ENCODE data around the gene OR7G3. TPM values are rescaled to one million over a fixed set of nuclear protein-coding genes. Genes with fewer than 3 reads are reported as not detected.

OR7G3 gene
- polyA plus RNA-seq (2011; rRNA removed) = not detected in 2 replicates
- not detected in 2 replicates for polyA minus RNA-seq (2011; rRNA and poly(A)+ RNA removed)

DNA sequence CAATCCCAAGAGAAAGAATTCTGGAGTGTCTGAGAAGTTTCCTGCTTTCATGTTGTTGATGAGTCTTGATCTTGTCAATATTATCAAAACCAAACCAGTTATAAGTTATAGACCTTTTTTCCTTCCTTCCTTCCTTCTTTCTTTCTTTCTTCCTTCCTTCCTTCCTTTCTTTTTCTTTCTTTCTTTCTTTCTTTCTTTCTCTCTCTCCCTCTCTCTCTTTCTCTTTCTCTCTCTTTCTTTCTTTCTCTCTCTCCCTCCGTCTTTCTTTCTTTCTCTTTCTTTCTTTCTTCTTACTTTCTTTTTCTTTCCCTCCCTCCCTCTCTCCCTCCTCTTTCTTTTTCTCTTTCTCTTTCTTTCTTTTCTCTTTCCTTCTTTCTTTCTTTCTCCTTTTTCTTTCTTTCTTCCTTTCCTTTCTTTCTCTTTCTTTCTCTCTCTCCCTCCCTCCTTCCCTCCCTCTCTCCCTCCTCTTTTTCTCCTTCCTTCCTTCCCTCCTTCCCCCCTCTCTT lies at the start of gene OR7G3:
TSS of gene OR7G3 (minus strand) at position 51 of the 506 bp plus-strand sequence. CDS start at position 51, 0 bp downstream.
- DNase-seq (ENCODE audit: low read depth, low spot score) = no peak
- ChIA-PET CTCF (no interaction called here), POLR2A (no interaction called here)
- TF ChIP-seq, protein P1, sequence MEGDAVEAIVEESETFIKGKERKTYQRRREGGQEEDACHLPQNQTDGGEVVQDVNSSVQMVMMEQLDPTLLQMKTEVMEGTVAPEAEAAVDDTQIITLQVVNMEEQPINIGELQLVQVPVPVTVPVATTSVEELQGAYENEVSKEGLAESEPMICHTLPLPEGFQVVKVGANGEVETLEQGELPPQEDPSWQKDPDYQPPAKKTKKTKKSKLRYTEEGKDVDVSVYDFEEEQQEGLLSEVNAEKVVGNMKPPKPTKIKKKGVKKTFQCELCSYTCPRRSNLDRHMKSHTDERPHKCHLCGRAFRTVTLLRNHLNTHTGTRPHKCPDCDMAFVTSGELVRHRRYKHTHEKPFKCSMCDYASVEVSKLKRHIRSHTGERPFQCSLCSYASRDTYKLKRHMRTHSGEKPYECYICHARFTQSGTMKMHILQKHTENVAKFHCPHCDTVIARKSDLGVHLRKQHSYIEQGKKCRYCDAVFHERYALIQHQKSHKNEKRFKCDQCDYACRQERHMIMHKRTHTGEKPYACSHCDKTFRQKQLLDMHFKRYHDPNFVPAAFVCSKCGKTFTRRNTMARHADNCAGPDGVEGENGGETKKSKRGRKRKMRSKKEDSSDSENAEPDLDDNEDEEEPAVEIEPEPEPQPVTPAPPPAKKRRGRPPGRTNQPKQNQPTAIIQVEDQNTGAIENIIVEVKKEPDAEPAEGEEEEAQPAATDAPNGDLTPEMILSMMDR (IDR thresholded peaks at IDR 0.05; ENCODE audit: low read depth, low read length) = no peak
- H3K9me3 ChIP-seq (ENCODE audit: control insufficient read depth, insufficient read depth, low read length) = peaks cover 10% of the 10 kb centered on the region; the same call in 1 of the 2 replicates
- no peak within 1 kb of the TSS for H3K27ac ChIP-seq (ENCODE audit: low read depth, low read length)
- H3K4me3 ChIP-seq (ENCODE audit: low read depth, low read length) = no peak within 1 kb of the TSS
- H3K27me3 ChIP-seq (ENCODE audit: control insufficient read depth, insufficient read depth, low read length) = no peaks in the 10 kb centered on the region

DNA sequence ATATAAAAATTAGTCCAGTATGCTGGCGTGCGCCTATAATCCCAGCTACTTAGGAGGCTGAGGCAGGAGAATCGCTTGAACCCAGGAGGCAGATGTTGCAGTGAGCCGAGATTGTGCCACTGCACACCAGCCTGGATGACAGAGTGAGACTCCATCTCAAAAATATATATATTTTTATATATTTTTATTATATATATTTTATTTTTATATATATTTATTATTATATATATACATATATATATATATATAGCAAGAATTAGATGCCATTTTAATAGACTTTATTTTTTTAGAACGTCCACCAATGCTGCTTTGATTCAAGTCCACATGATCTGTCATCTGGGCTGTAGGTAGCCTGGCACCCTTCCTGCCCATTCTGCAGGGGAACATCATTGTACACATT lies 48.6 kb upstream of the OR7G3 start:
- no peak overlapping the region for H3K27ac ChIP-seq (ENCODE audit: low read depth, low read length)
- peaks cover 15% of the 10 kb centered on the region for H3K9me3 ChIP-seq (ENCODE audit: control insufficient read depth, insufficient read depth, low read length)
- no peak for DNase-seq (ENCODE audit: low read depth, low spot score)
- TF ChIP-seq, protein P1 (IDR thresholded peaks at IDR 0.05; ENCODE audit: low read depth, low read length) = no peak
- no peaks in the 10 kb centered on the region for H3K27me3 ChIP-seq (ENCODE audit: control insufficient read depth, insufficient read depth, low read length)
- CTCF ChIA-PET = no interaction called here
- POLR2A ChIA-PET = no interaction called here
- H3K4me3 ChIP-seq (ENCODE audit: low read depth, low read length) = no peak overlapping the region

DNA sequence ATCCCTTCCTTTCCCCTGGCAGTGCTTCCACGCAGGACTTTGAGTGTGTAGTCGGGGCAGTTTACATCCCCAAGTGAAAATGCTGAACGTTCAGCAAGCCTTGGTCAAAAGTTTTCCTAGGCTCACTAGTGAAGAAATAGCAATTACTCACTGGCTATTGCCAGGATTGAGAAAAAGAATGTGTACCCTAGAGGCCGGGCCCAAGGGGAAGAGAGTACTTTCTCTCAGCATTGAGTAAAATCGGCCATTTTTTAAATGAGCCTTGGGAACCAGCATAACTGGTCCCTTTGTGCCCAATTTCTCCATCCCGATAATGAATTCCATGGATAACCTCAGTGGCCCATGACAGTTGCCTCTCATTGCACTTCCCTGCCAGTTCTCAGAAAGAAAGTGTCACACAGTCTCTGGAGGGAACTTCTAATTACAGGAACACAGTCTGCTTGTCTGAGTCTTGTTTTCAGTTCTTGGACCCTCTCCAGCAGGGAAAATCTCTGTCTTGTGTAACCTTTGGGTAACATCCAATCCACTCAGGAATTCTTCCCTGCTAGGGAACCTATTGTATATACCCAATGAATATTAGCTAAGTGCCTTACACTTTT lies 44.7 kb upstream of the OR7G3 start:
- H3K27ac ChIP-seq (ENCODE audit: low read depth, low read length) = no peak overlapping the region
- peaks cover 23% of the 10 kb centered on the region for H3K9me3 ChIP-seq (ENCODE audit: control insufficient read depth, insufficient read depth, low read length)
- no peak for DNase-seq (ENCODE audit: low read depth, low spot score)
- H3K27me3 ChIP-seq (ENCODE audit: control insufficient read depth, insufficient read depth, low read length) = no peaks in the 10 kb centered on the region
- TF ChIP-seq, protein P1 (IDR thresholded peaks at IDR 0.05; ENCODE audit: low read depth, low read length) = no peak
- no peak overlapping the region for H3K4me3 ChIP-seq (ENCODE audit: low read depth, low read length)
- POLR2A ChIA-PET = no interaction called here
- CTCF ChIA-PET = no interaction called here

DNA sequence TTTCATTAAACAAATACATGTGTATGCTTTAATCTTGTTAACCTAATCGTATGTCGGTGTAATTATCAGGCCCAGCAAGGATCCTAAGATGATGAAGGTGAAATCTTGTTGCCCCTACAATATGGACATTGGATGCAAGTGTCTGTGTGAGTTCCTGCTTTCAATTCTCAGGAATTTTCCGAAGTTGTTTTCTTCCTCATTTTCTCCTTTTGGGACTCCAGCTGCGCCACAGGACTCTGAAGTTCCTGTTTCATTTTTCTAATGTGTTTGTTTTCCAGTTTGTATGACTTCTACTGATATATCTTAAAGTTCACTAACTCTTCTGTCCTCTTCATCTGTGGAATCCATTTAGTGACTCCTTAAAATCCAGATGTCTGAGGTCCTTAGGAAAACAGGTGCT lies 40.1 kb upstream of the OR7G3 start:
- H3K4me3 ChIP-seq (ENCODE audit: low read depth, low read length) = no peak overlapping the region
- ChIA-PET CTCF (no interaction called here), POLR2A (no interaction called here)
- H3K27me3 ChIP-seq (ENCODE audit: control insufficient read depth, insufficient read depth, low read length) = no peaks in the 10 kb centered on the region
- no peak for DNase-seq (ENCODE audit: low read depth, low spot score)
- TF ChIP-seq, protein P1 (IDR thresholded peaks at IDR 0.05; ENCODE audit: low read depth, low read length) = no peak
- H3K9me3 ChIP-seq (ENCODE audit: control insufficient read depth, insufficient read depth, low read length) = peaks cover 39% of the 10 kb centered on the region
- H3K27ac ChIP-seq (ENCODE audit: low read depth, low read length) = no peak overlapping the region

DNA sequence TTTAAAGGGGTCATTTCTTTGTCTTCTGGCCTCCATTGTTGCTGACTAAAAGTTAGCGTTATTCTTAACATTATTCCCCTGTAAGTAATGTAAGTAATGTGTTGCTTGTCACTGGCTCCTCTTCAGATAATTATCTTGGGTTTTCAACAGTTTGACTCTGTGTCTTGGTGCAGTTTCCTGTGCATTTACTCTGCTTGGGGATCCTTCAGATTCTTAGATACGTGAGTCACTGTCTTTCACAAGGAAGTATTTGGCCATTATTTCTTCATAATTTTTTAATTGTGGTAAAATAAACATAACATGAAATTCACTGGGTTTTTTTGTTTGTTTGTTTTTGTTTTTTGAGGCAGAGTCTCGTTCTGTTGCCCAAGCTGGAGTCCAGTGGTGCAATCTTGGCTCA lies 38.5 kb upstream of the OR7G3 start:
- ChIA-PET CTCF (no interaction called here), POLR2A (no interaction called here)
- DNase-seq (ENCODE audit: low read depth, low spot score) = no peak
- Histone ChIP-seq H3K9me3 (ENCODE audit: control insufficient read depth, insufficient read depth, low read length) (peaks cover 55% of the 10 kb centered on the region), H3K27me3 (ENCODE audit: control insufficient read depth, insufficient read depth, low read length) (no peaks in the 10 kb centered on the region), H3K4me3 (ENCODE audit: low read depth, low read length) (no peak overlapping the region), H3K27ac (ENCODE audit: low read depth, low read length) (no peak overlapping the region)
- TF ChIP-seq, protein P1 (IDR thresholded peaks at IDR 0.05; ENCODE audit: low read depth, low read length) = no peak

Data from AG04450 (cell line).